Subcutaneous abdominal adipose tissue (tissue), 5 donors: ENCODE measurements around the gene ZEB1.

Source experiments
- H3K27ac ChIP-seq: one replicate; pipeline ENCODE4 v1.7.0; 2013; ENCODE audit warnings: low read depth, mild to moderate bottlenecking, inconsistent platforms, low read length, moderate library complexity
- H3K27me3 ChIP-seq, 5 donors: one replicate each; pipeline ENCODE4 v1.7.0; 2013; ENCODE audit warnings: low read length in 5 of 5, inconsistent platforms in 1 of 5; ENCODE audit not compliant: control insufficient read depth in 5 of 5, insufficient read depth in 4 of 5
- H3K36me3 ChIP-seq, 5 donors: one replicate each; pipeline ENCODE4 v1.7.0; 2013; ENCODE audit warnings: low read length in 5 of 5; ENCODE audit not compliant: control insufficient read depth in 5 of 5, insufficient read depth in 5 of 5
- H3K4me1 ChIP-seq, 5 donors: one replicate each; pipeline ENCODE4 v1.7.0; 2013; ENCODE audit warnings: low read length in 5 of 5, mild to moderate bottlenecking in 3 of 5, moderate library complexity in 1 of 5; ENCODE audit not compliant: control insufficient read depth in 5 of 5, insufficient read depth in 5 of 5
- H3K4me3 ChIP-seq, 5 donors: one replicate each; pipeline ENCODE4 v1.7.0; 2013; ENCODE audit warnings: low read length in 5 of 5, low read depth in 1 of 5
- H3K9ac ChIP-seq, 5 donors: one replicate each; pipeline ENCODE4 v1.7.0; 2013; ENCODE audit warnings: low read length in 5 of 5, mild to moderate bottlenecking in 4 of 5, moderate library complexity in 3 of 5
- H3K9me3 ChIP-seq, 5 donors: one replicate each; pipeline ENCODE4 v1.7.0; 2013; ENCODE audit warnings: low read length in 5 of 5; ENCODE audit not compliant: control insufficient read depth in 5 of 5
- donor health status: healthy.
- donor health status: healthy.
- donor health status: healthy.
- donor health status: healthy.
- donor health status: healthy.

Gene ZEB1

GRCh38 chr10:31431021-31431420 lies 112.0 kb downstream of the ZEB1 start:
- Histone ChIP-seq H3K36me3 (no peaks in the 10 kb centered on the region), H3K4me1 (peaks cover 0 to 11% (median 6%) of the 10 kb centered on the region in 5 donors), H3K4me3 (no peak overlapping the region), H3K9ac (no peak overlapping the region), H3K27ac (no peak overlapping the region), H3K9me3 (peaks cover 0 to 8% (median 0%) of the 10 kb centered on the region in 5 donors), H3K27me3 (no peaks in the 10 kb centered on the region)

GRCh38 chr10:31437959-31438358 lies 118.9 kb downstream of the ZEB1 start:
- Histone ChIP-seq H3K4me3 (no peak overlapping the region), H3K27me3 (no peaks in the 10 kb centered on the region), H3K9me3 (peaks cover 0 to 8% (median 0%) of the 10 kb centered on the region in 5 donors), H3K27ac (no peak overlapping the region), H3K36me3 (no peaks in the 10 kb centered on the region), H3K9ac (no peak overlapping the region), H3K4me1 (peaks cover 0 to 5% (median 0%) of the 10 kb centered on the region in 5 donors)

DNA sequence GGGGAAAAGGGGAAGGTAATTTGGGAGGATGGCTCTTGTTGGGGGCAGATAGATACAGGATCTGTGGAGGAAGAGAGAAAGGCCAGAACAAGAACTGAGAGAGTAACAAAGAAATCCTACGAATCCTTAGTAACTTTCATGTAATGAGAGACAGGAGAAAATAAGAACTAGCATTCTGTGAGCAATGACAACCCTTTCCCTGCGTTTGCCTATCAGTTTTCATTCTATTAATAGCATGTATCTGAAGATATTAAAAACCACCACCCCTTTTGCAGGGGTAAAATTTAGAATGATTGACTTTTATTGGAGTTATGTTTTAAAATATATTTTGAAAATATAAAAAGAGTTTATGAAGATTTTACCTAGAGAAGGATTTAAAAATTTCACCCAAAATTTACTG lies 132.8 kb downstream of the ZEB1 start:
- no peaks in the 10 kb centered on the region for H3K36me3 ChIP-seq
- no peak overlapping the region for H3K9ac ChIP-seq

DNA sequence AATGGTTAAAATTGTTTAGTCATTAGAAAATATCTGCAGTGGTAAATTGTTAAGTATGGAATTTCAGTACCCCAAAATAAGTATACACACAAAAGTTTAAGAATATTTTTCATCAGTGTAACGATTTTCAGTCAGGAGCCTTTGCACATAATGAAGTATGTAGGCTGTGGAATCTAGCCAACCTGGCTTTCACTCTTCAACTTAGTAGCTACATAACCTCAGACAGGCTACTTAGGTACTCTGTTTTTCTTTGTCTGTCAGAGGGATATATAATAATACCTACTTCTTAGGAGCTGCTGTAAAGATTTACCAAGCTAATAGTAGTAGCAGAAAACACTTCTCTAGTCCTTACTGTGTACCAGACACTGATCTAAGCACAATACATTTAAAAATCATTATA lies 137.5 kb downstream of the ZEB1 start:
- H3K9me3 ChIP-seq = no peaks in the 10 kb centered on the region
- H3K4me3 ChIP-seq = no peak overlapping the region
- H3K4me1 ChIP-seq = peaks cover 0 to 22% (median 5%) of the 10 kb centered on the region in 5 donors
- H3K27me3 ChIP-seq = no peaks in the 10 kb centered on the region
- H3K27ac ChIP-seq = no peak overlapping the region
- peaks cover 0 to under 1% (median 0%) of the 10 kb centered on the region in 5 donors for H3K36me3 ChIP-seq
- no peak overlapping the region for H3K9ac ChIP-seq

More for the DNA sequence above, 132.8 kb downstream of the ZEB1 start:
- H3K27me3 ChIP-seq = no peaks in the 10 kb centered on the region
- no peaks in the 10 kb centered on the region for H3K9me3 ChIP-seq
- no peaks in the 10 kb centered on the region for H3K4me1 ChIP-seq
- no peak overlapping the region for H3K27ac ChIP-seq
- no peak overlapping the region for H3K4me3 ChIP-seq

DNA sequence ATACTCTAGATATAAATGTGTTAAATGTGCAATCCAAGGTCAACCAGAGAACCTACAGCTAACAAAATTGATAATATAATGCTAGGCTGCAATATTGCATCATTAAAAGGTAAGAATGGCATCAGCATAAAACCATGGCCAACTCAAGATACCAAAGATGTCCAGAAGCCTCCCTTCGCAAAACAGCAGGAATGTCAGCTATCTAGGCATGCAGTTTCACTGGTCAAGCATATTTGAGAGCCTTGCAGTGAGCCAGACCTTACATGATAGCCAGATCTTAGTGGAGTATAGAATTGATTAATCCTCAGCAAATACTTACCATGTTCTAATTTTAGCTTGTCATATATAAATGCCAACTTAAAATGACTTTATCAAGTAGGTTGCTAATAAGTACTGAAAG lies 138.8 kb downstream of the ZEB1 start:
- Histone ChIP-seq H3K4me1 (peaks cover 0 to 22% (median 5%) of the 10 kb centered on the region in 5 donors), H3K36me3 (peaks cover 0 to 13% (median 10%) of the 10 kb centered on the region in 5 donors), H3K4me3 (no peak overlapping the region), H3K9me3 (peaks cover 0 to 2% (median 0%) of the 10 kb centered on the region in 5 donors), H3K27me3 (no peaks in the 10 kb centered on the region), H3K27ac (no peak overlapping the region), H3K9ac (no peak overlapping the region)

- H3K9ac ChIP-seq = no peak overlapping the region
- H3K27ac ChIP-seq = no peak overlapping the region
- H3K9me3 ChIP-seq = peaks cover 0 to 7% (median 6%) of the 10 kb centered on the region in 5 donors
- peaks cover 6 to 21% (median 18%) of the 10 kb centered on the region in 5 donors for H3K36me3 ChIP-seq
- H3K27me3 ChIP-seq = no peaks in the 10 kb centered on the region
- H3K4me3 ChIP-seq = no peak overlapping the region
- H3K4me1 ChIP-seq = peaks cover 0 to 22% (median 5%) of the 10 kb centered on the region in 5 donors
These were observed 140.0 kb downstream of the ZEB1 start for GRCh38 chr10:31458974-31459373.

DNA sequence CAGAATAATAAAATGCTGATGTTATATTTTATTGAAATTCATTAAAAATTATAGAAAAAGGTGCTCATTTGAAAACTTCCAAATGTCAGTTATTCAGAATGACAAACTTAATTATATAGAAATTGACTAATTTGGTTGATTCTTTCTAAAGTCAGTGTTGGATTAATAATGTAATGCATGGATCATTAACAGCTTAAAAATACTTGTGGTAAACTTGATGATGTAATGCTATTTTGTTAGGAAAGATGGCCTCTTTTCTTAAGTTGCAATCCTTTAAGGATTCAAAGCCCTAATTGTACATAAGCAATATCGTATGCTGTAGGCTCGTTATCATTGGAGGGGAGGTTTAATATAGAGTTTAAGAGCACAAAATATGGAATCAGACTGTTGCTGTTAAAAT lies 141.2 kb downstream of the ZEB1 start:
- Histone ChIP-seq H3K27ac (no peak overlapping the region), H3K9ac (no peak overlapping the region), H3K27me3 (no peaks in the 10 kb centered on the region), H3K9me3 (peaks cover 6 to 14% (median 12%) of the 10 kb centered on the region in 5 donors), H3K36me3 (peaks cover 9 to 26% (median 21%) of the 10 kb centered on the region in 5 donors), H3K4me1 (peaks cover 0 to 22% (median 5%) of the 10 kb centered on the region in 5 donors), H3K4me3 (no peak overlapping the region)

- peaks cover 0 to 18% (median 0%) of the 10 kb centered on the region in 5 donors for H3K4me1 ChIP-seq
- H3K36me3 ChIP-seq = peaks cover 29 to 47% (median 34%) of the 10 kb centered on the region in 5 donors
- H3K9me3 ChIP-seq = peaks cover 6 to 17% (median 12%) of the 10 kb centered on the region in 5 donors
- H3K27ac ChIP-seq = no peak overlapping the region
- H3K4me3 ChIP-seq = peak overlapping the region in 1 of 5 donors; percentile 17
- no peaks in the 10 kb centered on the region for H3K27me3 ChIP-seq
- H3K9ac ChIP-seq = no peak overlapping the region
These were observed 145.5 kb downstream of the ZEB1 start for GRCh38 chr10:31464552-31464951.

GRCh38 chr10:31466313-31466712 lies 147.3 kb downstream of the ZEB1 start:
- no peaks in the 10 kb centered on the region for H3K27me3 ChIP-seq
- peaks cover 0 to 14% (median 0%) of the 10 kb centered on the region in 5 donors for H3K4me1 ChIP-seq
- H3K9me3 ChIP-seq = peaks cover 6 to 17% (median 12%) of the 10 kb centered on the region in 5 donors
- peak overlapping the region in 1 of 5 donors; percentile 9 for H3K4me3 ChIP-seq
- peaks cover 29 to 47% (median 34%) of the 10 kb centered on the region in 5 donors for H3K36me3 ChIP-seq
- H3K9ac ChIP-seq = no peak overlapping the region
- H3K27ac ChIP-seq = no peak overlapping the region

GRCh38 chr10:31467791-31468535 lies 148.9 kb downstream of the ZEB1 start:
- Histone ChIP-seq H3K9me3 (peaks cover 6 to 17% (median 12%) of the 10 kb centered on the region in 5 donors), H3K4me3 (no peak overlapping the region), H3K4me1 (peaks cover 0 to 14% (median 0%) of the 10 kb centered on the region in 5 donors), H3K9ac (no peak overlapping the region), H3K27me3 (no peaks in the 10 kb centered on the region), H3K27ac (no peak overlapping the region), H3K36me3 (peaks cover 18 to 34% (median 29%) of the 10 kb centered on the region in 5 donors)
